Stimulated activated CD4-positive, alpha-beta T cell treated with anti-CD3 and anti-CD28 coated beads, Interleukin-1b, Interleukin-23, amount 100 ng/mL, for 24 hours (primary cell): Measurements from ENCODE around the gene ECEL1.
"Not testable (repeated sequence)": the region's sequence is repeated elsewhere in the genome, so short reads cannot be mapped to it uniquely, and the experiment has no call there.

Source experiments
- DNase-seq, 4 experiments: peaks; one replicate each; pipeline ENCODE4 v3.0.0-alpha.2; 2020; ENCODE audit warnings: low read depth in 4 of 4, low spot score in 1 of 4

Gene ECEL1

DNA sequence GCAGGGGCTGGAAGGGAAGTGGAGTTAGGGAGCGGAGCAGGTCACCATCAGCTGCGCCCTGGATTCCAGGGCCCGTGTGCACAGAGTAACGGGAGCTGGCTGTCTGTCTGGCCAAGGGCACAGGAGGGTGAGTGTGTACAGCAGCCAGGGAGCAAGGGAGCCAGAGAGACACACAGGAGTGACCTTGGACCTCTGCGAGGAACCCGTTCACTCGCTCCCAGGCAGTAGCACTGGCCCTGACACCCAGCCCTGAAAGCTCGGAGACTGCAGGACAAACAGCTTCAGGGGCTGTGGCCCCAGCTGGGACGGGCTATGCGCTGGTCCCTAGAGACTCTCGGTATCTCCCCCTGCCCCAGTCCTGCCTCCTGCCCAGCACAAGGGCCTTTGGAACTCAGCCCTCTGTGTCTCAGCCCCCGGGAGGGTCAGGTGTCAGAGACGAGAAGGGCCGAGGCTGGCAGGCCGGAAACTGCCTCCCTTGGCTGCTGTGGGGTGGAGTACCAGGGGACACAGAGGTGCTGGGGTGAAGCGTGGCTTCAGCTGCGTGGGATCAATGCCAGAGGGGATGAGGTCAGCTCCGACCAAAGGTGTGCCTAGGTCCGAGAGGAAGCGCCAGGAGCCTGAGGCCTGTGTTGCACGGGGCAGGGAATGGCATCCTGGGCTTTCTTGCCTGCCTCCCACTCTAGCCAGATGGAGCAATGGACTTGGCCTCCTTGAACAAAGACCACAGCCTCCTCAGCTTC, 43.8 kb downstream of the ECEL1 start:
- not testable (repeated sequence) for DNase-seq

DNA sequence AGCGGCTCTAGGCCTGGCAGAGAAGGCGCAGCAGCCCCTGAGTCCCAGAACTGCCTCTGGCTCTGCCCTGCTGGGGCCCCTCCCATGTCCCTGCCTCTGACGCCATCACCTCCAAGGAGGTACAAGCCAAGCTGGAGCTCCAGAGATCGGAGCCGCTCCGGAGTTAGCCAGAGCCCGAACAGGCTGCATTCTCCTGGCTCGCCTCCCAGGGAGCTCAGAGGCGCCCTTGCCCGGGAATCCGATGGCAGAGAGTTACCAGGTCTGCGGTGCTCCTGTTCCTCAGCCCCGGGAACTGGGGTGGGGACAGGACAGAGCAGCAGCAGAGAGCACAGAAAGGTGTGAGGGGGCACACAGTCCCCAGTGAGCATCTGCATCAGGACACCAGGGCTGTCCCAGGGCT, 44.6 kb downstream of the ECEL1 start:
- DNase-seq: not testable (repeated sequence)

DNA sequence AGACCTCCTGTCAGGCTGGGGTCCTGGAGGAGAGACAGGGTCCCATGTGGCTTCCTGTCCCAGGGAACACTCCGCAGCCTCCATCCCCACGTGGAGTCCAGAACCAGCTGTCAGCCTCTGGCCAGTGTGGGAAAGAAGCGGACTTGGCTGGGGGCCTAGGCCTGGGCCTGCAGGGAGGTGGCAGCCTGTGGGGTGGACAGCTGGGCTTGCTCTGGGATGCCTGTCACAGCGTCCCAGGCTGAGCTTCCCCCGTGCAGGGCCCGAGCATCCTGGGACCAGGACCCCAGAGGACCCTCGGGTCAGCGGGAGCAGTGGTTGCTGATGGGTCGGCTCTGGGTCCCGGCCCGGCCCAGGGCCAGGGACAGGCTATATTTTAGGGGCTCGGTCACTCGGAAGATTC, 45.2 kb downstream of the ECEL1 start:
- DNase-seq: not testable (repeated sequence)

DNA sequence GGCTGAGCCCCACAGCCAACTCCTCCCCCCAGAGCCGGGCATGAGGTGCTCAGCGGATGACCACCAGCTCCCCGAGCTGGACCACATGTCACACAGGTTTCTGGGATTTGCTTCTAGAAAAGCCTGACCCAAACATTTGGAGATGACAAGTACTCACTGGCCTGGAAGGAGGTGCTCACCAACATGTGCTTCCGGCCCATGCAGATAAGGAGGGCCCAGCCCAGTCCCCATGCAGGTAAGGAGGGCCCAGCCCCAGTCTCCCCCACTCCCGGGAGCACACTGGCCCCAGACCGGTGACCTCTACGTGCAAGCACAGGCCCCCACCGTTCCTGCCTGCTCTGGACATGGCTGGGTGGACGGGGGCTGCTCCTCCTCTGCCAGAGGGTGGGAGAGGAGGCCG, 45.7 kb downstream of the ECEL1 start:
- not testable (repeated sequence) for DNase-seq

DNA sequence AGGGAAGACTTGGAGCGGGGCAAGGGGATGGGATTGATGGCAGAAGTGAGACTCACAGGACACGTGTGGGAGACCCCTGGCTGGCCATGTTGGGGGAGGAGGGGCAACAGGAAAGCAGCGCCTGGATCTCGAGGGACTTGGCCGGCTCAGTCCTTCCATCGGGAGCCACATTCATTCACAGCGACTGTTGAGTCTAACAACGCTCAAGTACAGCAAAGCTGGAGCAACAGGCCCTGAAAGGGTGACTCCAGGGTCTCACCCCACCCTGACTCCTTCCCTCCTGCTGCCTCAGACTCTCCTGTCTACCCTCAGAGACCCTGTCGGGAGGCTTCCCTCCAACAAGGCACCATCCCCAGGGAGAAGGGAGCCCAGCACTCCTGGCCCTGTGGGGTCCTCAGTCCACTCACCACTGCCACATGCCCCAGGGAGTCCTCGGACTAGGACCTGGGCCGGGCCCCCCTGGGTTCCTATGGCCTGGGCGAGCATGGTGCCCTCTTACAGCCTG, 46.4 kb downstream of the ECEL1 start:
- DNase-seq: no peak

DNA sequence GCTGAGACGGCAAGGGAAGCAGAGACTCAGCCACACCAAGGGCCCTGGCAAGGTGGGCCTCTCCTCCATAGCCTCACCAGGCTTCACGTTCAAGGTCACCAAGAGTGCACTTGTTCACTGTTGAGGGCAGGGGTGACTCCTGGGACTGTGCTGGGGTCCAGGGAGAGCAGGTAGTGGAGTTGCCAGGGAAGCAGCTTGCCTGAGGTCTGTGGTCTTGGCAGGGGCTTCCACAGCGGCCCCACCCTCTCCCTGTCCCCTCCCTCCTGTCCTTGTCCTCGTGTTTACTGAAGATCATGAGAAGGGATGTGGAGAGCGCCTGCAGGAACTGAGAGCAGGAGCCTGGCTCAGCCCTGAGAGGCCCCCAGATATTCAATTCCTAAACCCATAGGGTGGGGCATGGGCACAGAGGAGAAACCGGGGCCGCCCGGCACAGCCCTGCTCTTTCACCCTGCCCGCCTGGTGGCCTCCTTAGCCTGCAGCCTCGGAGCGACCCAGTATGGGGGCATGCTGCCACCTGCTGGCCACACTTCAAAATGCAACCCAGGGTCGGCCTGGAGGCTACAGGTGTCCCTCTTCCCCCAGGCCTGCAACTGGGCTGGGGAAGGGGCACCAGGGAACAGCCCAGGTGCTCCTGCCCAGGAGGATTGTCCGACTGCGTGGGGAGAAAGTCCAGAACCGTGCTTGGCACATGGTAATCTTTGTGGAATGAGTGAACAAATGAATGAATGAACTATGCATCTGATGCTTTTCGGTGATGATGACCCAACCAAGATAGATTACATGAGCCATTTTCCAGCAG, 47.2 kb downstream of the ECEL1 start:
- DNase-seq: peak; percentile 78 to 94 (median 83)

DNA sequence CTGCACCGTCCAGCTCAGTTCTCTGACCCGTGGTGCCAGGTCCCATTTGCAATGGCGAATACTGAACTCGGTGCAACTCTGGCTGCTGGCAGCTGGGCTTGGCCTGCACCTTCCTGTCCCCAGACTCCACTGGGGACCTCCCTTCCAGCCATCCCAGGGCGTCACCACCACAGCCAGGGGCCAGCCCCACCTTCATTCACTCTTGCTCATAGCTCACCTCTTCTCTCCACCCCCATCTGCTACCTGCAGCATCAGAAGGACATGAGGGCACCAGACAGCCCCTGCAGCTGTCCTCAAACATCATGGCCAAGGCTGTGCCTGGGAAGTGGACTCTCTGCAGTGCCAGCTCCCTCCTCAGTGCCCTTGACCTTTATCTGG, 47.9 kb downstream of the ECEL1 start:
- DNase-seq: no peak

DNA sequence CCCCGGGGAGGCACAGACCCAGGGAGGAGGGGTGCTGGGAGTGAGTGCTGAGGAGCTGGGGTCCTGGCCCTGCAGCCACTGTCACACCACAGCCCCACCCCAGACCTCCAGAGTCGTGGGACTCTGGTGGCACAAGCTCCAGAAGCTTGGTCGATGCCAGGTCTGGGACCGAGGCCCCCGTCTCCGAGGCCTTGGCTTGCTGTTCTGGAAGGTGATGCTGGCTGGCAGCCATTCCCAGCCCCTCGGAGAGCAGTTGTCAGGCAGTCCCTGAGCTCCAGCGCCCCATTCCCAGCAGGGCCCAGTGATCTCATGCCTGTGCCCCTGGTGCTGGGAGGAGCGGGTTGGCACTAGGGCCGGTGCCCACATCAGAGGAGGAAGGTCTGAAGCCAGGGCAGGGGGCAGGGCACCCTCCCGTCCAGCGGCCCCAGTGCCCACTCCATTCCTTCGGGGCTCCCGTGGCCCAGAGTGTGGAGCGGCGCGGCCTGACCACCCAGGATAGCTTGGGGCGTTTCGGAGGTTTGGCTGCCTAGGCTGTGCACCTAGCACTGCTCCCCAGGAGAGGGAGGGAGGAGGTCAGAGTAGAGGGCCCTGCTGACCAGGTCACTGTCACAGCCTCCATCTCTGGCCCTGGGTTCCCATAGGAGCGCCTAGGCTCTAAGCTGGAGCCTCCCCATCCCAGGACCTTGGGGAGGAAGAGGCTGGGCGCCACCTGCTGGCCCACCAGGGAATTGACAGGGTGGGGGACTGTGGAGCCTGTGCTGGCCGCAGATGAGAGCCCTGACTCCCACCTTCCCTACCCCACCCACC, 48.5 kb downstream of the ECEL1 start:
- peak in 1 of 4 experiments; percentile 42 for DNase-seq

DNA sequence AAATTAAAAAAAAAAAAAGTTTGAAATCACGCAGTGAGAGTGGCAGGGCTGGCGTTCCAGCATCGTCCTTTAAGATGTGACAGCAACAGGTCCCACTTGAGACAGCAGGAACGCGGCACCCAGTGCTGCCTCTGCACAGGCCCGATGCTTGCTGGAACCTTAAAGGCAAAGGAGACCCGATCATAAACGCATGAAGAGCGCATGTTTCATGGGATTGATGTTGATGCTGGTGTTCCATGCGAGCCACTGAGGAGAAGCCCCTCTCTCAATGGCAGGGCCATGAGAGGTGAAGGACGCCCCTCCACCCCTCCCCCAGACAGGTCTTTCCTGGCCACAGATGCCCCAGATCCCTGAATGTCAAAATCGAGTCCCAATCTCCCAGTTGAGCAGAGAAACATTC, 49.5 kb downstream of the ECEL1 start:
- DNase-seq: no peak

DNA sequence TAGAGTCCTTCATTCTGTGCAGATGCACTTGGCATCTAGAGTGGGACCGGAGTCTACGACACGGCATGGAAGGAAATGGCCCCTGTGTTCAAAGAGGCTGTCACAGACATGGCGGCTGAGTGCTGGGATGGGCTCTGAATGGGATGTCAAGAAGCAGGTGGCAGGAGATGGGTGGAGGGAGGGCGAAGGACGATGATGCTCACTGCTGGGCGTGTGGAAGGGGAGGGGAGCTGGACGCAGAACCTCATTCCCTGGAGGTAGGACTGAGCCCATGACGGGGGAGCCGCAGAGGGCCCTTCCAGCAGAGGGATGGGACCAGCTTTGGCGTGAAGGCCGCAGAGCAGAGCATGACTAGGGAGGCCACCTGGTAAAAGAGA, 50.5 kb downstream of the ECEL1 start:
- no peak for DNase-seq

DNA sequence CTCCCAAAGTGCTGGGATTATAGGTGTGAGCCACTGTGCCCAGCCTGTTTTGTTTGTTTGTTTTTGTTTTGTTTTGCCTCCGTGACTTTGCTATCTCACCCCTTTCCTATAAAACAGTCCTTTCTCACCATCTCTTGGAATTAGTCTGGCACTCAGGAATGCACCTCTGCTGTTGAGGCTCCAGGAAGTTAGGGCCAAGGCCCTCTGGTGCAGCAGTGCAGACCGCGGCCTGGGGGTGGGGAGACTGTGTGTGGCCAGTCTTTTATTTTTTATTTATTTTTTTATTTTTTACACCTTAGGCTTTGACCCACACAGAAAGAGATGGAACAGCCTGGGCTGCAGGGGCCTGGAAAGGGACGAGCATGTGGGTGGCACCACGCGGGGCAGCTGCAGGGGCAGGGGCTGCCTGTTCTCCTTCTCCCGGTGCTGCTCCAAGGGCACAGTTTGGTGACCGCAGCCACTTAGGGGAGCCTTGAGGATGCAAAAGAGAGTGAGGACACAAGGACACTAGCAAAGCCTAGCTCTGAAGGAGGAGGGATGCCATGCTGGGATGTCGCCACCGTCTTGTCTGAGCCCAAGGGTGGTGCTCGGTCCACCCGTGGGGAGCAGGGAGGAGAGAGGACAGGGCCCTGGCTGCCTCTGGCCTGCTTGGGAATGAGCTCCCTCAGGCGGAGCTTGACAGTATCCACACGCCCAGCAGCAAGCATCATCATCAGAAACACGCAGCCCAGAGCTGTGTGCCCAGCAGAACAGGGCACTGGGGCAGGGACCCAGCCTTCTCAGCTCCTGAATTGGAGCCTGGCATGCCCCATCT, 51.0 kb downstream of the ECEL1 start:
- no peak for DNase-seq

DNA sequence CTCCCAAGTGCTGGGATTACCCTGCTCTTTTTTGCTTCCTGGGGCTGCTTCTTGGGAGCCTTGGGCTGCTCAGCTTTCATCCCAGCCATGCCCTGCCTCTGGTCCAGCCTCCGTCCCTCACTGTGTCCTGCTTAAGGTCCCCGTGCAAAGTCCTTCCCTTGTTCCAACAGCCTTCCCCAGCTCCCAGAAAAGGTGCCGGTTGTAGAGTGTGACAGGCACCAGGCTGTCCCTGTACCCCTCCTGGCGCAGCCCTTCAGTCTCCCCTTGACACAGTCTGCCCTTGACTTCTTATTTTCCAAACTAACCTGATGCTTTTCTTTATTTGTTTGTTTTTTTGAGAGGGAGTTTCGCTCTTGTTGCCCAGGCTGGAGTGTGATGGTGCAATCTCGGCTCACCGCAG, 51.8 kb downstream of the ECEL1 start:
- no peak for DNase-seq

DNA sequence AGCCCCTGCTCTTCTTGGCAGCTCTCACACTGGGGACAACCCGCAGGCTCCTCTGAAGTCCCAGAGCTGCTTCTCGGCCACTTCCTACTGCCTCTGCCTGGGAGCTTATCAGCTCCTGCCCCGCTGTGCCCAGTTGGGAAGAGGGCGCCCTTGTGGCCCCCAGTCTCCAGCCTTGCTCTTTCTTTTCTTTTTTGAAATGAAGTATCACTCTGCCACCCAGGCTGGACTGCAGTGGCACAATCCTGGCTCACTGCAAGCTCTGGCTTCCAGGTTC, 52.3 kb downstream of the ECEL1 start:
- DNase-seq: no peak

DNA sequence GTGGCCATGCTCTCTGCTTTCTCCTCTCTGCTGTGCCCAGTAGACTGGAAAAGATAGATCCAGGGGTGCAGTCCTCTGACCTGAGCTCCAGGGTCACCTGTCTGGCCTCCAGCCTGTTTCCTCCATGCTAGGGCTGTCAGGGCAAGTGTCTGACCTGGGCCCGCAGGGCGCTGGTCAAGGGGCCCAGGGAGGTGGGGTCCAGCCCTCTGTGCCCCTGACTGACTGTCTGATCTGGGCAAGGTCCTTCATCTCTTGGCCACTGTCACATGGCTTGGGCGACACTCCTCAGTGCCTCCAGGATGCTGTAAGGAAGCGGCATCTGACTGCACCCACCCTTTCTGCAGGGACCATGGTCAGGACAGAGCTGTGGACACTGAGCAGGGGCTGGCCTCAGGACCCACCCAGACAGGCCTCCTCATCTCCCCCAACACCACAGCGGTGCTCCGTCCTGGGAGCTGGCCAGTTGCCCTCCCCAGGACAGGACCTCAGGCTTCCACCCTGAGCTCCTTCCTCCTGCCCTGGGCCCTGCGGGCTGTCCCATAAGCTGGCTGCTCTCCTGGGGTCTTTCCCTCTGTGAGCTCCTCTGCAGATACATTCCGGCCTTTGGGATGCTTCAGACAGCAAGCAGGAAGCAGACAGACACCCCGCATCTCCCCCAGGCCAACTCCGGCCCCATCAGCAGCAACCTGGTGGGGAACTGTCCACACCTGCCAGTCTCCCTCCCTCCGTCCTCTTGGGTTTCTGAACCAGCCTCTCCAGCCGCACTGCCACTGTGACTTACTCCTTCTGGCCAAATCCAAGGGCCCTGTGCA, 52.9 kb downstream of the ECEL1 start:
- no peak for DNase-seq

DNA sequence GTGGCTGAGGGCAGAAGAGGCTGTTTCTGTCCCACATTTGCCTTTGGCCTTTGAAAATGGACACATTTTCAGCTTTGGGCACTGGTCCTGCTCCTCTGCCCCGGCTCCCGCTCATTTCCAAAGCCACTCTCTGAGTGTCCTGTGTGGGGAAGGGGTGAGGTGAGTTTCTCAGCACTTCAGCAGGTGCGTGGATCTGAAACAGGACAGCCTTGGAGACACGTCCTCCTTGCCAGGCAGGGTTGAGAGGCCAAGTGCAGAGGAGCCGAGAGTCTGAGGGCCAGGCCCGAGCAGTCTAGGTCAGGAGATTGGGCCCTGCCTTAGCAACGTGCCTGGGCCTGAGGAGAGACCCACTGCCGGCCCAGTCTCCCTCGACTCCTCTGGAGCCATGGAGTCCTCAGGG, 53.5 kb downstream of the ECEL1 start:
- no peak for DNase-seq

DNA sequence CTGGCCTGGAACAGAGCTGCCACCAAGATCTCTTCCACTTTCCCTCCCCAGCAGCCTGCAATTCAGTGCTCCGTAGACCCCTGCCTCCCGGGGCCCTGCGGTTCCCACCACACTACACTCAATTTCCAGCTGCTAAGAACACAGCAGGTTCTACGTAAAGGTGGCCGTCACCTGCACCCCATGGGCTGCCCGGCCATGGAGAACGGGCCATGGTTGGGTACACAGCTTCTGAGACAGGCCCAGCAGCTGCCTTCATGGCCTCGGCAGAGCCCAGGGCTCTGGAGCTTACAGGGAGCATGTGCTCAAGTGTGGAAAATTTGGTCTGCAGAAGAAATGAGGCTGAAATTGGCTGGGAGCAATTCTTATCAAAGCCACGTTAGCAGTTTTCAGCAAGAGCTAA, 54.0 kb downstream of the ECEL1 start:
- not testable (repeated sequence) for DNase-seq

DNA sequence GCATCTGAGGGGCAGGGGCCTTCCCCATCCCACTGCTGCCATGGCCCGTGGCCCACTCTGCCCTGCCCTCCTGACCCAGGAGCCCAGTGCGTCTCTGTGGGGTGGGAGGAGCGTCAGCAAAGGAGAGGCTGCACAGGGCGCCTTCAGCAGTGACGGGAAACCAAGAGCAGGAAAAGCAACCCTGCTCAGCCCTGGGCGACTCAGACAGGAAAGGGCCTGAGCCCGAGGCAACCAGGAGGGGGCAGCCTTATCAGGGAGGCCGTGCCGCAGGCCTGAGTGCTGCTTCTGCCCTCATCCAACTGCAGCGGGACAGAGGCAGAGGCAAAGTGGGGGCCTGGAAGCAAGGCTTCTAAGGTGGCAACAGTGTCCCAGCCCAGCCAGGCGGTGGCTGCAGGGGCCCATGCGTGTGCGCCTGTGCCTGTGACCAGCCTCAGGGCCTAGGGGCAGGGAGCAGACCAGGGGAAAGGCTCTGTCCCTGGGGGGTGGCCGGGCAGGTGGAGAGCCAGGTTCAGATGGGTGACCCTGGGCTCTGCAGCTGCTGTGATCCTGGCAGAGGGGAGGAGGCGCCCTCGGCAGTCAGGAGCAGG, 54.9 kb downstream of the ECEL1 start:
- DNase-seq: no peak

DNA sequence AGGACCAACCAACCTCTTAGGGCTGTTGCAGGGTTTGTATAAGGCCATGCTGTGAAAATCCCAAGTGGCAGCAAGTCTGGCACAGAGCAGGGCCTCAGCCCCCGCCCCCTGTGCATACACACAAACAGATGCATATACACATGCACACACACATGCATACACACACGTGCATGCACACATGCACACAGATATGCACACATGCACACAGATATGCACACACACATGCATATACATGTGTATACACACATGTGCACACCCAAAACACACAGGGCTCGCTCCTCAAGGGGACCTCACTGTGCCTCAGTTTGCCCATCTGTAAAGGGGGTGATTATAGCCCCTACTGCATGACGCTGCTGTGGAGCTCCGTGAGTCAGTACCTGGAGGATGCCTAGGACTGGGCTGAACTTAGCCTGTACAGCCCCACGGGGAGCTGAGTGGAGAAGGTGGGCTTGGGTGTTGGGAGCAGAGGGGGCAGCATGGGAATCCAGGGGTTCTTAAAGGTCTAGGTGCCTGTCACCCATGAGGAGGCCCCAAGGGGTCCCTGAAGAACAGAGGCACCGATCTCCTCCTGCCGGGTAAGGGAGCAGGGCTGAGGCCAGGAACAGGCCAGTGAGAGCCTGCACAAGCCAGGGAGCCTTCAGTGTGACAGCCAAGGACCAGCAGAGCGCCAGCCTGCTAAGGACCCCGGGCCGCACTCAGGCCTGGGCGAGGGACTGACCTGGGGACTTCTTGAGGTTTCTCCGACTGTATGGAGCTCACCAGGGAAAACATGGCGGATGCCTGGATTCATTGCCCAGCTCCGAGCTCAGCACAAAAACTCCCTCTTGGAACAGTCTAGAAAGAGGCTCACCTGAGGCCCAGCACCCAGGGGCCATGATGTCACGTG, 55.7 kb downstream of the ECEL1 start:
- no peak for DNase-seq
